ENCODE data around the gene NOL4L.
"Not testable (repeated sequence)": the region's sequence is repeated elsewhere in the genome, so short reads cannot be mapped to it uniquely, and the experiment has no call there.

The NOL4L gene

DNA sequence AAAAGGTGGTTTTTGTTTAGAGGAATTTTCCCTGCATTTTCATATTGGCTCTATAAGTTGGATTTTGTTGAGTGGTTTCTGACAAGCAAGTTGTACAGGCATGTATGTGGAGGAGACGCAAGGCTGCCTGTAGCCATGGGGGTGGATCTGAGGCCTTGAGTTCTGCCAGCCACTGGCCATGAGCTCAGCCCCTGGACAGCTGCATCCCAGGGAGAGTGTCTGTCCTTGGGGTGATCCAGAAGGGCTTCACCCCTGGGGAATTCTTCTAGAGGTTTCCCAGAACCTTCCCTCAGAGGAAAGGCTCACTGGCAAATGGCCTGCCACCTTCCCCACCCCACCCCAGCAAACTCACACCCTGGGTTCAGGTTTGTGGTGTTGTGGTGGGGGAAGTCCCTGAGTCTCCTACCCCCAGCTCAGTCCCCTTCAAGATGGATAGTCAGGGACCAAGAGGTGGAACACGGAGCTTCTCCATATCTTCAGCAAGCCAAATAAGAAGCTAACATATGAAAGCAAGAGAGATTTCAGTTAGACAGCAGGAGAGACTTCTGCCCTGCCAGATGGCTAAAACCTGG, 11.6 kb upstream of the NOL4L start:
- DNase-seq (ENCODE audit: low spot score) = no peak

DNA sequence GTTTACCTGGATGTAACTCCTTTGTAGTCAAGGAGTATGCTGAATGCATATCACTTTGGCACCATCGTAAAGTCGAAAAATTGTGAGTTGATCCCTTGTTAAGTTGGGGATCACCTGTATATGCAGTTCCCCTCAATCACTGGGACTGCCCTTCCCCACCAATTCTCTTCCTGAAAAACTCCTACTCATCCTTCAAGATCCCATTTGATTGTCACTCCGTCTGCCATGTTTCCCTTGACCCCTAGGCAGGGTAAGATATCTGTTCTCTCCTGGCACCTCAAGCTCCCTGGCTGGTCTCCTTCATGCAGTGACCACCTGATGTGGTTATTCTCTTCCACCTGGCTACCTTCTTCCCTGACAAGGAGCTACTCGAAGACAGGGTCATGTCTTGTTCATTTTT, 10.0 kb upstream of the NOL4L start:
- DNase-seq (ENCODE audit: low spot score) = no peak

DNA sequence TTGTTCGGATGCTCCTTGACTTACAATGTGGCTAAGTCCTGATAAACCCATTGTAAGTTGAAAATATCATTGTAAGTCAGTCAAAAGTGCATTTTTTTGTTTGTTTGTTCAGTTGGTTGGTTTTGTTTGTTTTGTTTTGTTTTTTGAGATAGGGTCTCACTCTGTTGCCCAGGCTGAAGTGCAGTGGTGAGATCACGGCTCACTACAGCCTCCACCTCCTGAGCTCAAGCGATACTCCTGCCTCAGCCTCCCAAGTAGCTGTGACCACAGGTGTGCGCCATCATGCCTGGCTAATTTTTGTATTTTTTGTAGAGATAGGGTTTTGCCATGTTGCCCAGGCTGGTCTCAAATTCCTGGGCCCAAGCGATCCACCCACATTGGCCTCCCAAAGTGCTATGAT, 9.5 kb upstream of the NOL4L start:
- not testable (repeated sequence) for DNase-seq (ENCODE audit: low spot score)

DNA sequence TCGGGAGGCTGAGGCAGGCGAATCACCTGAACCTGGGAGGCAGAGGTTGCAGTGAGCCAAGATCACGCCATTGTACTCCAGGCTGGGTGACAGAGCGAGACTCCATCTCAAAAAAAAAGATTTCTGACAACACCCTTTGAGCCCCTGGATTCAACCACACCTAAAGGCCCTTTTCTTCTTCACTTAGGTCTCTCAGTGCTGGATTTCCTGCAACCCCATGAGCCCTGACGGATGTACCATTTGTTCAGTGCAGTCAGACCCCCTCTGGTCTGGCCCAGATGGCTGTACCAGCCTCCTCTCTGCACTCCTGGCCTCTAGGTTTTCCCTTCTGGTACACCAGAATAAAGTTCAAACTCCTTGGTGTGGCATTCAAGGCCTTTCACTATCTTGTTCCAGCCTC, 9.1 kb upstream of the NOL4L start:
- no peak for DNase-seq (ENCODE audit: low spot score)

GRCh38 chr20:32592616-32593015, 7.5 kb upstream of the NOL4L start:
- DNase-seq (ENCODE audit: low spot score) = not testable (repeated sequence)

- DNase-seq (ENCODE audit: low spot score) = no peak
Observed at GRCh38 chr20:32592022-32592421, 6.9 kb upstream of the NOL4L start.

GRCh38 chr20:32589769-32590168, 4.6 kb upstream of the NOL4L start:
- no peak for DNase-seq (ENCODE audit: low spot score)

DNA sequence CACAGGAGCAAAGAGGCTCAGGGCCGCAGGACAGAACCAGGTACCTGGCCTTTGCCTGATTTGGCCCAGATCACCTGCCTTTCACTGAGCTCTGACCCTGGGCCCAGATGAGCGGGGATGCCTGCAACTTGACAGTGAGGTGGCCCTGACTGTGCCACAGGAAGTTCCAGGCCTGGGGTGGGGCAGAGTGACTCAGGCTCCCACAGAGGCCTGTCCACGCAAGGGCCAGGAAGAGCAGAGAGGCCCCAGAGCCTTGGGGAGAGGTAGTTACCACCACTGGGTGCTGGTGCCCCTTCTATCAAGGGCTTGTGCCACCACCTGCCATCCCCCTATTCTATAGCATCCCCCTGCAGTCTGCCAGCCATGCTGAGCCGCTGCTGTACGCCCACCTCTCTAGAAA, 4.1 kb upstream of the NOL4L start:
- no peak for DNase-seq (ENCODE audit: low spot score)

- DNase-seq (ENCODE audit: low spot score) = no peak
Observed at GRCh38 chr20:32588040-32588439, 2.9 kb upstream of the NOL4L start.

- DNase-seq (ENCODE audit: low spot score) = no peak
Observed at GRCh38 chr20:32586291-32586690, 1.2 kb upstream of the NOL4L start.

GRCh38 chr20:32585586-32586127, 524 bp upstream of the NOL4L start:
- DNase-seq (ENCODE audit: low spot score) = peak; percentile 62

- DNase-seq (ENCODE audit: low spot score) = peak; percentile 84
Observed at GRCh38 chr20:32583581-32584070, 1.5 kb downstream of the NOL4L start.

DNA sequence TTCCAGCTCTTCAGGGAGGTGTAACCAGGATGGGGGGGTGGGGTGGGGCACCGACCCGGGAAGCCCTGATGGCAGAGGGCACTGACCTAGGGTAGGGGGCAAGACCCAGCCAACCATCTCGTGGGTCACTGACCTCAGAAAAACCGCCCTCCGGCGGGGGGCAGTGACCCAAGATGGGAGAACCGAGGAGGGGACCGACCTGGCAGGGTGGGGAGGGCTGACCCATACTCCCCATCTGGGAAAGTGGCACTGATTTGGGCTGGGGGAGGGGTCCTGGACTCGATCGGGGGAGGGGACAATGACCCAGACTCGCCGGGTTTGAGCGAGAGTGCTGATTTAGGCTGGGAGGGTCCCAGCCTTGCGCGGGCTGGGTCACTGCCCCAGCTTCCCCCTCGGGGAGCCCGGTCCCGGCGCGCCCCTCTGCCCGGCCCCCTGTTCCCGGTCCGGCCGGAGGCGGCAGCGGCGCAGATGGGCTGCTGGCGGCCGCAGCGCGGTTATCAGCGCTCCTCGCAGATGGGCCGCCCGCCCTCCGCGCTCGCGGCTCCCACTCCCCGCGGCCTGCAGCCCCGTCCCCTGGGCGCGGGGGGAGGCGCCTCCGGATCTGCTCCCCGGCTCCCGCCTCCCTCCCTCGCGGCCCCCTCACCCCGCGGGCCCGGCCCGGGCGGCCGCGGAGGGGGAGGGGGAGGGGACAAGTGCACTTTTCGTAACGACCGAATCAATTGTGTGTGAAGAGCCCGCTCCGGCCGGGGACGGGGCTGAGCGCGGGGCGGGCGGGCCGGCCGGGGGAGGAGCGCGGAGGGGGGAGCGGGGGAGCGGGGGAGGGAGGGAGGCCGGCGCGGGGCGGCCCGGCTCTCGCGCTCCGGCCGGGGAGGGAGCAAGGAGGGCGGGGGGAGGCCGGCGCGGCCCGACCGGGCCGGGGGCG, 2.2 kb downstream of the NOL4L start:
- DNase-seq (ENCODE audit: low spot score) = no peak

DNA sequence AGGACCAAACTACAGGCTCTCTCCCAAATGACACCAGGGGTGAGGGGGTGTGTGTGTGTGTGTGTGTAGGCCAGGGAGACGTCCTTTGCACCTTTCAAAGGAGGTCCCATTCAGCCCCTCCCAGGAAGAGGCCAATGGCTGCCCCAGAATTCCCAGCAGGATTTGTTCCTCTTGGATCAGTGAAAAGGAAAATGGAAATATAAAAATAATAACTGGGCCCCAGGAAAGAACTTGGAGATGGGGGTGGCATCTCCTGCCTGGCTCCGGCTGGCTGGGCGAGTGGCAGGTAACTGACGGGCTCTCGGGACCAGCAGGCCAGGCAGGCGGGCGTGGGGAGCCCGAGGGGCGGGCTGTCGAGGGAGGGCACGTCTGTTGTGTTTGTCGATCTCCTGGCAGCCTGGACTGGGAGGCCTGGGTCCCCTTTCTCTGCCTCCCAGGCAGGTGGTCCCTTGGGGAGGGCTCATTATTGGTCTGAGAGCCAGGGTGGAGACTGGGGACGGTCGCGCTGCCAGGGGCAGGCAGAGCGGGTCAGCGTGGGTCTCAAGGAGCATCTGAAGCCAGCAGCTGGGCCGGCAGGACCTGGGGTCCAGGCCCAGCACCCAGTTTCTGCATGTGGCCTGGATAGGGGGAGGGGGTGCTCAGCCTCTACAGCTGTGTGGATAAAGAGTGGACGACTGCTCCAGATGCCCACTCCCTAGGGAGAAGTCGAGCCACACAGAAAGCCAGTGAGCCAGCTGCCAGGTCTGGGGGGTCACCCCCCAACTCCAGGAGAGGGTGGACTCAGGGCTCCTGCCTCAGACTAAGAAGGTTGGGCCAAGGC, 3.1 kb downstream of the NOL4L start:
- DNase-seq (ENCODE audit: low spot score) = peak; percentile 61

DNA sequence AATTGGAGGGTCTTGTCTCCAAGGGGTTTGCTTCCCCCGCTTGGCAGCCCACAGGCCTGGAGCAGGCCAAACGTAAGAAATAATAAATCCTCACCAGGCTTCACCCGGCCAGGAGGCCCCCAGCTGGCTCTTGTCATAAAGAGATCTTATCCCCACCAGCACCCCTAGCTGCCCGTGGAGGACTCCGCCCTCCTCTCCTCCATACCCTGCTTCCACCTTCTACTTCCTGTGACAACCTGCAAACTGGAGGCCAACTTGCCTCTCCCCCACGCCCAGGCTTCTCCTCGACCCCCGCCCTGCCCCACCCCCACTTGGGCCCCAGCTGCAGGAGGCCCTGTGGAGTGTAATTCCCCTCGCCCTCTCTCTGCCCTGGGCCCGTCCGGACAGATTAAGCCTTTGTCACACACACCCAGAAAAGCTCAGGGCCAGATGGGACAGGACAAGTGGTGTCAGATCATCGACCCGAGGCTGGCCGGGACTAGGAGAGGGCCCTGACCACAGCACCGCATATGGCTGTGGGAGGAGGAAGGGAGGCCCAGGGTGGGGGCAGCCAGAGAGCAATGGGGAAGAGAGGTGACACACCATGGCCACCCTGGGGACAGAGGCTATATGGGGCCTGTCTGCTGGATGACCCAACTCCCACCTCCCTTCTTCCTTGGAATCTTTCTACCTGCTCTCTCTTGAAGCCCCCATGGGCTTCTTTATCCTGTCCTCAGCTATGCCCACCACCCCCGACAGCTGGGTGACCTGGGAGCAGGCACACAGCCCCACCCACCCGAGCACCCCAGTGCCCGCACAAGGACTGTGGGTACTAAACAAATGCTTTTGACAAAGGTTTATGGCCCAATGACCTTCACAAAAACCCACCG, 3.9 kb downstream of the NOL4L start:
- DNase-seq (ENCODE audit: low spot score) = peak; percentile 73

DNA sequence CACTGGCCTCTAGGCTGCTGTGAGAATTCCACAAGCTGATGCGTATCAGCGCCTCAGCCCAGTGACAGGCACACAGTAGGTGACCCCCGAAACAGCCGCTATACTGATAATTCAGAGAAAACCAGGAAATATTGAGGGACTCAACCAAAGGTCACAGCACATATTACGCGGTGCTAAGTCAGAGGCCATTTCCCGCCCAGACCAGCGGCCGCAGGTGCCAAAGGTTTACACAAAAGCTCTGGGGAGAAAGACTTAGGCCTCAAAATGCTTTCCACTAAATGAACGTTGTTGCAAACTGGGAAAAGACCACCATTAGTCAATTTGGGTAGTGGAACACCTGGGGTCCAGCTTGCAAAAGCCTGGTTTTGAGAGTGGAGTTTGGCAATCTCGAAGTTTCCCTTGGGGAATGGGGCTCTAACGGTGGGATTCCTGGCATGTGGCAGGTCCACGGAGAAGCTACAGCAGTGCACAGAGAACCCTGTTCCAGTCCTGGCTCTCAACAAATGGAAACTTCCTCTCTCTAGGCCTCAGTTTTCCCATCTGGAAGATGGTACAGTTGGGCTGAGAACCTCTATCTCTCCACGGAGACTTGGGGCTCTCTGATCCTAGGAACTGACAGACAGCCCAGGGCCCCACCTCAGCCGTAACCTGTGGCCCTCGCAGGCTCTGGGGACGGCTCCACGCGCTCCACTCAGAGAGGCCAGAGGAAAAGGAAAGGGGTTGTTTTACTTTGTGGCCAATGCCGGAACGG, 4.7 kb downstream of the NOL4L start:
- no peak for DNase-seq (ENCODE audit: low spot score)

DNA sequence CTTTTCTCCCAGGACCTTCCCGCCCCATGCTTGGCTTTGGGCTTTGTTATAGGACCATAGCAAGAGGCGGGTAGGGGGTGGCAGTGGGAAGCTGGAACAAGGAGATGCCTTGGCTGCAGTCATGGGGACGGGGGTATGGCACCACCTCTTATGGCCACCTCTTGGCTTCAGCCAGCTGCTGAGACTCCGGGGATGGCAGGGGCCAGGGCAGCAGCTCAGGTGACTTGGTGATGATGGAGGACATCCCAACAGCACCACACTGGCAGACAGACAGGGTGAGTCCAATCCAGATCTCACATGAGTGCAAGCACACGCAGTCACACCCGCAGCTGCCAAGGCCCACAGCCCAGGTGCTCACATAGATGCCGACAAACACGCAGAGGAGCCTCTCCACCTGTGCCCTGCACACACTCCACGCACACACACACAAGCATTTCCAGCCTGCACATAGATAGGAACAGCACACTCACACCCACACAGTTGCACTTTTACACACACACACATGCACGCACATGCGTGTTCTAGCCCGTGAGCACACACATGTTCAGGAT, 6.2 kb downstream of the NOL4L start:
- no peak for DNase-seq (ENCODE audit: low spot score)

- not testable (repeated sequence) for DNase-seq (ENCODE audit: low spot score)
Observed at GRCh38 chr20:32578062-32578461, 7.1 kb downstream of the NOL4L start.

DNA sequence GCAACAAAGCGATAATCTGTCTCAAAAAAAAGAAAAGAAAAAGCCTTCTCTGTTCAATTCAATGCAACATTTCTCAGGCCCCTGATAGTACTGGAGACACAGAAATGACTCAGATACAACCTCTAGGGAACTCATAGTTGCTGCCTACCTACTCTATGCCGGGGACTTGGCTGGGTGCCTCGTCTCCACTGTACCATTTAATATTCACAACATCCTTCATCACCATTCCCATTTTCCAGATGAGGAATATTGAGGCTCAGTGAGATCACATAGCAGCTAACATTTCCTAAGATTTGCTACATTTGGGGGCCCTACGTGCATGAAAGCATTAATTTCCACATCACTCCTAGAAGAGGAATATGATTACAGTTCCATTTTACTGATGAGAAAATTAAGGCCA, 7.5 kb downstream of the NOL4L start:
- no peak for DNase-seq (ENCODE audit: low spot score)

DNA sequence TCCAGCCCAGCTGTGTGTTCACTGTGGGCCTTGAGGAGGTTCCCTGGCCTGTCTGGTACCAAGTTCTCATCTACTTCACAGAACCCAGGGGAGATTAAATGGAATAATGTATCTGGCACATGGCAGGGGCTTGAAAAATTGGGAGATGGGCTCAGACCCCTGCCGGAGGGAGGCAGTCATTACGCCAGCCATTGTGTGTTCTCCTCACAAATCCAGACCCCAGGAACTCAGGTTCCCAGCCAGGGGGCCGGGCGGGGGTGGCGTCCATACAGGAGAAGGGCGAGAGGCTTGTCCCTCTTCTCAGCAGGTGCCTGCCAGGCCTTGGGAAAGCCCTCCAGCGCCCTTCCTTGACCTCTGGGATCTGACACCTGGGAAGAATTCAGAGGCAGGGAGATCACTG, 8.1 kb downstream of the NOL4L start:
- DNase-seq (ENCODE audit: low spot score) = no peak
